K562 (cell line): ENCODE data around the gene TAF11L2. TPM values are rescaled to one million over a fixed set of nuclear protein-coding genes. Genes with fewer than 3 reads are reported as not detected.

Experiments used
- ATAC-seq: fragments of 200-7000 bp; cut with Tn5 transposase; 3 replicates; pipeline ENCODE4 v1.9.1; 2020; ENCODE audit warnings: moderate library complexity
- BruUV-seq: library from RNA; stranded (reverse); fragments of 400-500 nt; replicated peaks from 2 replicates; lab custom pipeline; 2021; lab: Mats Ljungman, UMichigan
- CTCF ChIA-PET: fragments of 300-600 bp; formaldehyde crosslinking; extraction: SDS; loops from one replicate; lab custom pipeline; 2021; ENCODE audit warnings: low intra/inter-chr PET ratio; lab: Yijun Ruan, JAX
- POLR2A ChIA-PET: fragments of 300-600, 350-650 bp; sonication (Branson Sonifier 250); formaldehyde crosslinking; extraction: SDS; loops from one replicate; lab custom pipeline; 2021; ENCODE audit warnings: antibody characterized with exemption, inconsistent platforms; lab: Yijun Ruan, JAX
- DNase-seq, 4 experiments: peaks; one replicate each; pipeline versions ENCODE4 v3.0.0 to v3.0.0-alpha.2; 2011 to 2018; ENCODE audit warnings: low spot score in 3 of 4, mixed read lengths in 3 of 4; ENCODE audit errors: extremely low read depth in 1 of 4
- FAIRE-seq: peaks from 2 replicates; lab custom pipeline; 2011; peaks lifted over from hg19 to GRCh38; lab: Jason Lieb, UNC
- H2AFZ ChIP-seq: 2 replicates; pipeline ENCODE4 v1.6.0; 2011; ENCODE audit warnings: low read depth, low read length, control low read depth, inconsistent platforms
- H3K27ac ChIP-seq: fragments of 200-600 bp; 3 replicates; pipeline ENCODE4 v1.8.0; 2011; ENCODE audit warnings: low read depth, mild to moderate bottlenecking, control low read depth, inconsistent platforms, low read length, moderate library complexity, mixed read lengths; ENCODE audit errors: extremely low read depth
- H3K27me3 ChIP-seq, 2 experiments: fragments of 300-600 bp in 1 of 2; 2 replicates in 1 of 2; 3 replicates in 1 of 2; pipeline versions ENCODE4 v1.6.0 to v1.8.0; 2011; ENCODE audit warnings: inconsistent platforms in 2 of 2, low read length in 2 of 2, mild to moderate bottlenecking in 1 of 2, mixed read lengths in 1 of 2, moderate library complexity in 1 of 2; ENCODE audit not compliant: control insufficient read depth in 2 of 2, insufficient read depth in 2 of 2
- H3K36me3 ChIP-seq: fragments of 300-600 bp; 3 replicates; pipeline ENCODE4 v1.8.0; 2011; ENCODE audit warnings: mild to moderate bottlenecking, low read length, inconsistent platforms; ENCODE audit not compliant: control insufficient read depth, insufficient read depth
- H3K4me1 ChIP-seq, 2 experiments: fragments of 200-600 bp in 1 of 2; replicated peaks in 1 of 2; 2 replicates in 1 of 2; 3 replicates in 1 of 2; pipeline versions ENCODE4 v1.5.1 to v1.8.0; 2011; ENCODE audit warnings: inconsistent platforms in 2 of 2, low read length in 2 of 2, mild to moderate bottlenecking in 1 of 2, mixed read lengths in 1 of 2, moderate library complexity in 1 of 2; ENCODE audit not compliant: control insufficient read depth in 2 of 2, insufficient read depth in 2 of 2
- H3K4me2 ChIP-seq: 2 replicates; pipeline ENCODE4 v1.6.1; 2011; ENCODE audit warnings: low read length, control low read depth, inconsistent platforms, mixed read lengths; ENCODE audit not compliant: insufficient read depth
- H3K4me3 ChIP-seq: fragments of 200-600 bp; sonication (generic), shearing (Covaris generic); 2 replicates; pipeline ENCODE4 v1.5.1; 2016; ENCODE audit warnings: control low read depth, inconsistent platforms
- H3K79me2 ChIP-seq: fragments of 200-600 bp; 3 replicates; pipeline ENCODE4 v1.8.0; 2011; ENCODE audit warnings: low read length, inconsistent platforms; ENCODE audit not compliant: control insufficient read depth, insufficient read depth
- H3K9ac ChIP-seq, 2 experiments: 2 replicates each; pipeline versions ENCODE4 v1.6.0 to v1.6.1; 2011; ENCODE audit warnings: low read depth in 2 of 2, low read length in 2 of 2, control low read depth in 1 of 2, inconsistent platforms in 1 of 2, mild to moderate bottlenecking in 1 of 2, mixed read lengths in 1 of 2; ENCODE audit not compliant: insufficient read depth in 1 of 2
- H3K9me1 ChIP-seq: one replicate; pipeline ENCODE4 v1.6.0; 2011; ENCODE audit warnings: inconsistent platforms, mild to moderate bottlenecking, low read length, moderate library complexity; ENCODE audit not compliant: control insufficient read depth, insufficient read depth
- H3K9me3 ChIP-seq: replicated peaks from 2 replicates; pipeline ENCODE4 v1.5.1; 2011; ENCODE audit warnings: low read depth, low read length, inconsistent platforms; ENCODE audit not compliant: control insufficient read depth, insufficient read depth
- H4K20me1 ChIP-seq: replicated peaks from 2 replicates; pipeline ENCODE4 v1.6.1; 2011; ENCODE audit warnings: low read length, inconsistent platforms, mixed read lengths; ENCODE audit not compliant: control insufficient read depth, insufficient read depth
- CREB1 ChIP-seq, 2 experiments: sonication (generic) in 1 of 2; formaldehyde crosslinking in 1 of 2; IDR thresholded peaks; 2 replicates each; pipeline versions ENCODE4 v1.6.1 to v1.8.0; 2012 to 2022; ENCODE audit warnings: inconsistent platforms in 1 of 2, mild to moderate bottlenecking in 1 of 2, missing genetic modification reagents in 1 of 2, moderate library complexity in 1 of 2
- HCFC1 ChIP-seq: IDR thresholded peaks from 2 replicates; pipeline ENCODE4 v1.6.1; 2012; ENCODE audit warnings: low read depth, low read length, improper control_type of control experiment
- HNRNPLL ChIP-seq: fragments of 200-400 bp; formaldehyde crosslinking; IDR thresholded peaks from 2 replicates; pipeline ENCODE4 v1.6.1; 2017; ENCODE audit warnings: low read length, low read depth, mild to moderate bottlenecking; ENCODE audit not compliant: poor library complexity, severe bottlenecking
- ZNF134 ChIP-seq: fragments of 250-450 bp; sonication (Bioruptor Pico); conservative IDR thresholded peaks from 2 replicates; pipeline ENCODE4 v1.4.0; 2020
- WGBS: fragments of 100-300 bp; shearing (Covaris generic); methylation state at CpG from one replicate; pipeline ENCODE4 v1.1.6; 2016; ENCODE audit warnings: low coverage, mixed read lengths; ENCODE audit not compliant: insufficient coverage; ENCODE audit errors: missing lambda C conversion rate; 5-methylcytosine and 5-hydroxymethylcytosine counted together
- in situ Hi-C: fragments of 300-500 bp; cut with MboI; formaldehyde crosslinking; loops from 4 replicates; pipeline ENCODE4 v1.15.0; 2018; ENCODE audit warnings: inconsistent platforms, mixed read lengths
- intact Hi-C: fragments of 100-400 bp; cut with micrococcal nuclease; formaldehyde crosslinking; loops from 2 replicates; pipeline ENCODE4 v1.14.2; 2022
- polyA plus RNA-seq, 8 experiments: library from polyadenylated mRNA; depleted of rRNA in 4 of 8; stranded (reverse) in 5 of 8; unstranded in 3 of 8; fragments of >200 nt; fragmentation: Nextera tagmentation in 2 of 8; fragmentation: Illumina TruSeq in 1 of 8; extraction: Ambion mirVana in 2 of 8; extraction: Trizol in 1 of 8; gene quantifications; 2 replicates each; pipeline versions ENCODE4 v1.2.1 to v1.2.3, GENCODE V29; 2011 to 2014; ENCODE audit warnings: inconsistent platforms in 1 of 8, missing spikeins in 1 of 8
- total RNA-seq, 7 experiments: library from RNA; depleted of rRNA in 6 of 7; stranded (reverse); fragments of >200 nt in 6 of 7; fragmentation: Illumina TruSeq in 2 of 7; extraction: Trizol in 2 of 7; gene quantifications; 2 replicates each; pipeline versions ENCODE4 v1.2.1 to v1.2.3, GENCODE V29; 2011 to 2021; ENCODE audit warnings: low replicate concordance in 1 of 7
- TF ChIP-seq, protein P1 (sequence below): fragments of 250-450 bp; sonication (Bioruptor Pico); IDR thresholded peaks from 2 replicates; pipeline ENCODE4 v1.4.0; 2020; ENCODE audit warnings: borderline replicate concordance
- TF ChIP-seq, protein P2 (sequence below): fragments of 450-650 bp; formaldehyde crosslinking; IDR thresholded peaks from 2 replicates; pipeline ENCODE4 v1.4.0; 2022; ENCODE audit warnings: missing genetic modification characterization

Gene TAF11L2
- total and polyA plus RNA-seq, 9 of the 15 experiments (the other 6 are each of a cell fraction or from before 2014, with no cell fraction given), result not detected

DNA sequence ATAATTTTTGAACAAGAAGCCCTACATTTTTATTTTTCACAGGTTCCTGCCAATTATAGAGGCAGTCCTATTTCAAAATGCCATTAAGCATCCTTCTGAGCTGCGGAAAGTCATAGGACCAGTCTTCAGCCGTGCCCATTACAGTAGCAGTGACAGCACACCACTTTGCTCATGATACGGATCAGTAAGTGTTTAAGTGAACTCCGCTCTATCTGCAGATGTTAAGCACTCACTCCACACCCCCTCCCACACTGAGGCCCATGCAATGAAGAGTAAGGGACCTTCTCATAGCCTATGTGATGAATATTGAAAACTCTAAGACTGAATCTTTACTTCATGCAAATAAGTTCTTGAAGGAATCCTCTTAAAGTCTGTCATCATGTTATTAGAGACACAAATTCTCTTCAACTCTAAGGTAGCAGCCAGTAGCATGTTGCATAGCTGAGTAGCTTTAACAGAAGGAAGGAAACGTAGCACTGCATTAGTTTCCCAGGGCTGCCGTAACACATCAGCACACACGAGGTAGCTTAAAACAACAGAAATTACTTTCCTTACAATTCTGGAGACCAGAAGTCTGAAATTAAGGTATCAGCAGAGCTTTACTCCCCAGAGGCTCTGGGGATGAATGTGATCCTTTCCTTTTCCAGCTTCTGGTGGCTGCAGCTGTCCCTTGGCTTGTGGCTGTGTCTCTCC lies 20.3 kb upstream of the TAF11L2 start:
- BruUV-seq, result no TSS peak
- no peak for TF ChIP-seq CREB1 (IDR thresholded peaks at IDR 0.05)
- no peak for TF ChIP-seq CREB1 (CRISPR knock-in tag; IDR thresholded peaks at IDR 0.05)
- no peak for TF ChIP-seq HCFC1
- TF ChIP-seq, protein P1, sequence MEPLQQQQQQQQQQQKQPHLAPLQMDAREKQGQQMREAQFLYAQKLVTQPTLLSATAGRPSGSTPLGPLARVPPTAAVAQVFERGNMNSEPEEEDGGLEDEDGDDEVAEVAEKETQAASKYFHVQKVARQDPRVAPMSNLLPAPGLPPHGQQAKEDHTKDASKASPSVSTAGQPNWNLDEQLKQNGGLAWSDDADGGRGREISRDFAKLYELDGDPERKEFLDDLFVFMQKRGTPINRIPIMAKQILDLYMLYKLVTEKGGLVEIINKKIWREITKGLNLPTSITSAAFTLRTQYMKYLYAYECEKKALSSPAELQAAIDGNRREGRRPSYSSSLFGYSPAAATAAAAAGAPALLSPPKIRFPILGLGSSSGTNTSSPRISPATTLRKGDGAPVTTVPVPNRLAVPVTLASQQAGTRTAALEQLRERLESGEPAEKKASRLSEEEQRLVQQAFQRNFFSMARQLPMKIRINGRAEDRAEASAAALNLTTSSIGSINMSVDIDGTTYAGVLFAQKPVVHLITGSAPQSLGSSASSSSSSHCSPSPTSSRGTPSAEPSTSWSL (CRISPR knock-in tag), result no peak
- no peak for TF ChIP-seq HNRNPLL
- TF ChIP-seq ZNF134 (CRISPR knock-in tag), result no peak
- TF ChIP-seq, protein P2, sequence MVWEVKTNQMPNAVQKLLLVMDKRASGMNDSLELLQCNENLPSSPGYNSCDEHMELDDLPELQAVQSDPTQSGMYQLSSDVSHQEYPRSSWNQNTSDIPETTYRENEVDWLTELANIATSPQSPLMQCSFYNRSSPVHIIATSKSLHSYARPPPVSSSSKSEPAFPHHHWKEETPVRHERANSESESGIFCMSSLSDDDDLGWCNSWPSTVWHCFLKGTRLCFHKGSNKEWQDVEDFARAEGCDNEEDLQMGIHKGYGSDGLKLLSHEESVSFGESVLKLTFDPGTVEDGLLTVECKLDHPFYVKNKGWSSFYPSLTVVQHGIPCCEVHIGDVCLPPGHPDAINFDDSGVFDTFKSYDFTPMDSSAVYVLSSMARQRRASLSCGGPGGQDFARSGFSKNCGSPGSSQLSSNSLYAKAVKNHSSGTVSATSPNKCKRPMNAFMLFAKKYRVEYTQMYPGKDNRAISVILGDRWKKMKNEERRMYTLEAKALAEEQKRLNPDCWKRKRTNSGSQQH (CRISPR knock-in tag), result no peak
- Histone ChIP-seq H3K27ac (no peak overlapping the region), H3K9ac (no peak overlapping the region), H3K79me2 (no peaks in the 10 kb centered on the region), H3K9me3 (no peaks in the 10 kb centered on the region), H3K4me2 (no peak overlapping the region), H2AFZ (no peak overlapping the region), H3K9me1 (no peaks in the 10 kb centered on the region), H3K27me3 (no peaks in the 10 kb centered on the region), H3K4me1 (no peaks in the 10 kb centered on the region), H4K20me1 (no peaks in the 10 kb centered on the region), H3K36me3 (no peaks in the 10 kb centered on the region), H3K4me3 (no peak overlapping the region)
- CTCF ChIA-PET, result no interaction called here
- FAIRE-seq (no peak), ATAC-seq (no peak), DNase-seq (no peak)
- intact Hi-C loops (no loop called here), in situ Hi-C loops (loop anchor here (25.0 kb wide), 1 partner anchor 835 kb away; no protein-coding TSS in a partner anchor)
- under 1% methylated on average over 7 of the region's 7 CpGs for WGBS
- POLR2A ChIA-PET, result no interaction called here
